Renal cortical epithelial cell (primary cell): ENCODE measurements around the gene PCNT. TPM values are rescaled to one million over a fixed set of nuclear protein-coding genes. Genes with fewer than 3 reads are reported as not detected.
"Not testable (repeated sequence)": the region's sequence is repeated elsewhere in the genome, so short reads cannot be mapped to it uniquely, and the experiment has no call there.

Experiments used
- DNase-seq: peaks from one replicate; pipeline ENCODE4 v3.0.0-alpha.2; 2011; ENCODE audit warnings: low read depth
- total RNA-seq: library from RNA; depleted of rRNA; stranded (reverse); fragments of >200 nt; gene quantifications from 2 replicates; pipeline ENCODE4 v1.2.3, GENCODE V29; 2014

Gene PCNT
- total RNA-seq, 1 donor from 2014 or later: 27.1 TPM

- no peak for DNase-seq
Observed at GRCh38 chr21:46443910-46444309, 120.0 kb downstream of the PCNT start.

GRCh38 chr21:46448108-46448507 lies 124.2 kb downstream of the PCNT start:
- DNase-seq: peak; percentile 25

GRCh38 chr21:46448855-46449254 lies 124.9 kb downstream of the PCNT start:
- not testable (repeated sequence) for DNase-seq

GRCh38 chr21:46452710-46453109 lies 128.8 kb downstream of the PCNT start:
- DNase-seq: peak; percentile 14

- no peak for DNase-seq
Observed at GRCh38 chr21:46454142-46454541, 130.2 kb downstream of the PCNT start.

- DNase-seq: no peak
Observed at GRCh38 chr21:46454634-46455390, 130.9 kb downstream of the PCNT start.

GRCh38 chr21:46455575-46456385 lies 131.8 kb downstream of the PCNT start:
- DNase-seq: no peak

- no peak for DNase-seq
Observed at GRCh38 chr21:46456750-46457149, 132.8 kb downstream of the PCNT start.

GRCh38 chr21:46457801-46458314 lies 133.9 kb downstream of the PCNT start:
- DNase-seq: peak; percentile 23

- DNase-seq: peak; percentile 85
Observed at GRCh38 chr21:46458315-46459023, 134.5 kb downstream of the PCNT start, which contains the start of gene DIP2A. Gene DIP2A, plus strand, starts transcription at chr21:46458891. Its CDS starts 241 bp downstream, at chr21:46459132.

GRCh38 chr21:46459024-46459355 lies 135.0 kb downstream of the PCNT start:
- DNase-seq: no peak

- peak; percentile 15 for DNase-seq
Observed at GRCh38 chr21:46459356-46460112, 135.6 kb downstream of the PCNT start.

- no peak for DNase-seq
Observed at GRCh38 chr21:46461909-46462308, 138.0 kb downstream of the PCNT start.

- DNase-seq: not testable (repeated sequence)
Observed at GRCh38 chr21:46465153-46465552, 141.2 kb downstream of the PCNT start.

GRCh38 chr21:46465651-46466050 lies 141.7 kb downstream of the PCNT start:
- no peak for DNase-seq

GRCh38 chr21:46468108-46468774 lies 144.3 kb downstream of the PCNT start:
- no peak for DNase-seq

- no peak for DNase-seq
Observed at GRCh38 chr21:46469275-46469674, 145.3 kb downstream of the PCNT start.

- no peak for DNase-seq
Observed at GRCh38 chr21:46471514-46471913, 147.6 kb downstream of the PCNT start.

- DNase-seq: no peak
Observed at GRCh38 chr21:46472246-46472645, 148.3 kb downstream of the PCNT start.

GRCh38 chr21:46474382-46474781 lies 150.4 kb downstream of the PCNT start:
- no peak for DNase-seq

- DNase-seq: no peak
Observed at GRCh38 chr21:46475296-46475695, 151.3 kb downstream of the PCNT start.
